ENCODE data around the gene KLC1.

KLC1 gene

DNA sequence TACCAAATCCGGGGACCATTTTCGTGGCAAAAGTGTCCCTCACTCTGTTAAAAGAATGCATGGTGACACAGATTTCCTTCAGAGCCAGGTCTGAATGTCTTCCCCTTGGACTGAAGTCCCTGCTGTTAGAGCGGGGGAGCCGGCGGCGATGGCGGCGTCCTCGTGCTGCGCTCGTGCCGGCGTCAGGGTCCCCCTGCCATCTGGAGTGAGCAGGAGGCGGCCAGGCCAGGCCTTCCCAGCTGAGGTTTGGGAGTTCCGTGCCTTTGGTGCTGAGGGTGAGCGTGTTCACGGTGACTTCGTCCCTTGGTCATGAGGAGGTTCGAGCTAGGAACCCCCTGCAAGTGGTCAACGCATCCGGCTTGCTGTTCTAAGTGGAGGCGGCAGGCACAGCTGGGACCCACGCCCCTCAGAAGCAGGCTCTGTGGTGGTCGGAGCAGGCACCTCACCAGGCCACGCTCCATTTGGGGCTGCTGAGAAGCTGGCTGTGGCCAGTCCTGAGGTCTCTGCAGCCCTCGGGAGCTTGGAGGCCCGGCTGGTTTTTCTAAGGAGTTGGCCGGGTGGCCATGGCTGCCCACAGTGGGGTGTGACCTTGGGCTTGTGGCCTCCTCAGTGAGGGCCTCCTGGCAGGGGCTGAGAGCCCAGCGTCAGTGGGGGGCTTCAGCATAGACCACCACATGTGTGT is 96.1 kb downstream of the KLC1 start:
- DNase-seq = no peak

- no peak for DNase-seq
Measured at GRCh38 chr14:103725739-103726395, 96.9 kb downstream of the KLC1 start.

DNA sequence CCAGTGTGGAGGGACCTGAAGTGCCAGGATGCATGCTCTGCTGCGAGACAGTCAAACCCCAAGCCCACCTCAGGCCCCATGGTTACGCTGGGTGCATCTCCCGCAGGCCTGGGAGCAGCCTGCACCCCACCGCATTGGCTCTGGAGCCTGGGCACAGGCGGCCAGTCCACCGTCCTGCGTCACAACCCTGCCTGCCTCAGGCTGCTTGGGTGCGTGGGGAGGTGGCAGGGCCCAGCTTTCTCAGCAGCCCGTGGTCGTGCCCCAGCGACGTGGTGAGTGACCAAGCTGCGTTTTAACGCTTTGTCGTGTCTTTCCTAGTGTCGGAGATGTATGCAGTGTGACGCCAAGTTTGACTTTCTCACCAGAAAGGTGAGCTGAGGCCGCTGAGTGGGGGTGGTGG is 97.5 kb downstream of the KLC1 start:
- no peak for DNase-seq

DNA sequence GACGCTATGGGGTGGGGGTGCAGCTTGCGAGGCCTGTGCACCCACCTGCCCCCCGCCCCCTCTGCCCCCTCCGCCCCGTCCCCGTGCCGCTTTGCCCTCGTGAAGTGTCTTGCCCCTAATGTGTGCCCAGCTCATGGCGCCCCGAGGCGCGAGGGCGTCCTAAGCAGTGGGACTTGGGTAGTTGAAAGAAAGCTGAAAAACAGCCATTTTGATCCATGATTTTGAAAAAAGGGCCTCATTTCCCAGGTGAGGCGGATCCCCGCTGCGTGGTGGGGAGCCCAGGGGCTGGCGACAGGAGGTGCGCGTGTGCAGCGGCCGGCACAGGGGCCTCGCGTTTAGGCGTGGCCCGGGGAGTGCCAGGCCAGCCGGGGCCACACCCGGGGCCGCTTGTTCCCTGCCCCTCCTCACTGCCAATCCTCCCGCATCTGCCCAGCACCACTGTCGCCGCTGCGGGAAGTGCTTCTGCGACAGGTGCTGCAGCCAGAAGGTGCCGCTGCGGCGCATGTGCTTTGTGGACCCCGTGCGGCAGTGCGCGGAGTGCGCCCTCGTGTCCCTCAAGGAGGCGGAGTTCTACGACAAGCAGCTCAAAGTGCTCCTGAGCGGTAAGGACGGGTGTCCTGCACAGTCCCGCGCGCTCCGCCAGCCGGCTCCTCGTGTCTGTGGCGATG is 98.4 kb downstream of the KLC1 start:
- no peak for DNase-seq

DNA sequence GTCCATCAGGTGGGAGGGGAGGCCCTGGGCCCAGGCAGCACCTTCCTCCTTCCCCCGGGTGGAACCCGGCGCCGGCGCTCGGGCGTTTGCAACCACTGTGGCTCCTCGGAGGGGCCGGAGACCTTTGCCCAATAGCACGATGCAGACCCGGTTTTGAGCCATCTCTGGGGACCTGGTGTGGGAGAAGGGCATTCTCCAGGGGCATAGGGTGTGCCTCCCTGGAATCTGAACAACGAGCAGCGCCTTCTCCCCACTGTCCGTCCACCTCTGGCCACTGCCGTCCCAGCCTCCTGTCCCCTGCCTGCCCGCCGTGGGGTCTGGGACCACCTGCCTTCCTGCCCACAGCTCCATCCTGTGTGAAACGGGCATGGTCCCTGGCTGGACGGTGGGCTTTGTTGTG is 99.1 kb downstream of the KLC1 start:
- no peak for DNase-seq

DNA sequence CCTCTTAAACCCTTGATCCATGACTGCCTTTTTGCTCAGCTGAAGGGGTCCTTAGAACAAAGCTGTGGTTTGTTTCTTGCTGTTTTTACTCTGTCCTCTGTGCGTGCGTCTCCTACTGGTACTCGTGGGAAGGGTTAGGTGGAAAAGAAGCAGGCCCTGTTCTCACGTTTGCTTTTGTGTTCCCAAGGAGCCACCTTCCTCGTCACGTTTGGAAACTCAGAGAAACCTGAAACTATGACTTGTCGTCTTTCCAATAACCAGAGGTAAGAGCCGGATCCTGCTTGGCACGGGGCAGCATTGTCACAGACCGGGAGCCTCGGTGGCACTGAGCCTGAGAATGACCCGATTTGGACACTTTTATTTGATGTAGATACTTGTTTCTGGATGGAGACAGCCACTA is 99.7 kb downstream of the KLC1 start:
- DNase-seq = no peak

- DNase-seq = no peak
Measured at GRCh38 chr14:103729496-103730448, 100.8 kb downstream of the KLC1 start.

GRCh38 chr14:103730490-103731035 is 101.6 kb downstream of the KLC1 start:
- DNase-seq = no peak

DNA sequence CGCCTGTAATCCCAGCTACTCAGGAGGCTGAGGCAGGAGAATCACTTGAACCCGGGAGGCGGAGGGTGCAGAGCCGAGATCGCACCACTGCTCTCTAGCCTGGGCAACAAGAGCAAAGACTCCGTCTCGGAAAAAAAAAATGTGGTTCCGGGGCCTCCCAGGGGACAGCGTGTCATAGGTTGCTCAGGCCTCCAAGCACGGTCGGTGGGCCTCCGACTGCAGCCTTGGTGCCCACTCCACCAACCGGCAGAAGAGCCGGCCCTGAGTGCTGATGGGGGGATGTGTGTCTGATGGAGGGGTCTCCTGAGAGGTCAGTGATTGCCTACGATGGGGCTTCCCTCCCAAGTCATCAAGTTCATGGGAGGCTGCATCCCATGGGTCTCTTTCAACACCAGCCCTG is 102.5 kb downstream of the KLC1 start:
- no peak for DNase-seq

DNA sequence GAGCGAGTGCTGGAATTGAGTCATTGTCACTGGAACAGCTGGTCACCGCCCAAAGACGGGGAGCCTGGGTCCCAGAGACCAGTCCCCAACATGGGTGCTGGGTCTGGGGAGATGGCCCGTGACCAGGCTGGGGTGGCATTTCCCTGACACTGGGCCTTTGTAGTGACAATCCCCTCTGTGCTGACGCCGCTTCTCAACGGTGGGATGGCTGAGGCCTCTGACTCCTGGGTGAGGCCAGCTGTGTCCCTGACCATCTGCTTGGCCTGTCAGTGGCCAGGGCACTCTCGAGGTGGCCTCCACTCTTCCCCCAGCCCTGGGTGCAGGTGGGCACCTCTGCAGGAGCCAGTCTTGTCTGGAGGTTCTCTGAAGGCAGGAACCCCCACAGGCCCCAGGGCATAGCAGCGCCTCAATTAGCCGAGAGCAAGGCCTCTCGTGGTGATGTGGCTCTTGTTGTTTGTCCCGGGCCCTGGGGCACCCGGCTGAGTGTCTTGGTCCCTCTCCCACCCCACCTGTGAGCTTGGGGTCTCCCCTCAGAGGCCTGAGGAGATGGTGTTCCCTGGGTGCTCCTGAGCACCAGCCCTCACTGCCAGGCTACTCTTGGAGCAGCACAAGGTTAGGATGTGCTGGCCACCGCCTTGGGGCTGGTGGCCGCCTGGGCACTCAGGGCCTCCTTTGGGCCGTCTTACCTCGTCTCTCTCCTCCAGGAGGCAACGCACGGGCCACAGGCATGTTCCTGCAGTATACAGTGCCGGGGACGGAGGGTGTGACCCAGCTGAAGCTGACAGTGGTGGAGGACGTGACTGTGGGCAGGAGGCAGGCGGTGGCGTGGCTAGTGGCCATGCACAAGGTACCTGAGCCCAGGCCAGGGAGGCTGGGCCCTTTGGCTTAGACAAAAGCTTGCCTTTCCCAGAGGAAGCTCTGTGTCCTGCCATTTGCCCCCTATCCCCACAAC is 103.2 kb downstream of the KLC1 start:
- no peak for DNase-seq

- no peak for DNase-seq
Measured at GRCh38 chr14:103732868-103733620, 104.0 kb downstream of the KLC1 start.

- no peak for DNase-seq
Measured at GRCh38 chr14:103733651-103734050, 104.6 kb downstream of the KLC1 start.

GRCh38 chr14:103734081-103734888 is 105.3 kb downstream of the KLC1 start:
- DNase-seq = no peak

DNA sequence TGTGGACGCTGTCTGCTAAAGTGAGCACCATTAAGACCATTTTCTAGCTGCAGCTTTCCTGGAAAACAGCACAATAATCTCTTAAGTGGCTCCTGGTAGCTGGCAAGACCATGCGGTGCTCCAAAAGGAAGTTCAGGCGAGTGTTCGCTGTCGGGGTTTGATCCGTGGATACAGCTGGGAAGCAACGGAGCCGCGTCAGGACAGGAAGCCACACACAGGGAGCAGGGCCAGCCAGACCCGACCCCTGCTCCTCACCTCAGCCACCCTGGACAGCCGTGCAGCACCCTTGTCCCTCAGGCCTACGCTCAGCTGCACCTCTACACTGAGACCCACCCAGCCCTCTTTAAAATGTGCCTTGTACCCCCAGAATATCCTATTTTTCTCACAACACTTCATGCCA is 106.0 kb downstream of the KLC1 start:
- no peak for DNase-seq

- DNase-seq = no peak
Measured at GRCh38 chr14:103735439-103735814, 106.4 kb downstream of the KLC1 start.

- DNase-seq = no peak
Measured at GRCh38 chr14:103735815-103736545, 107.0 kb downstream of the KLC1 start.

GRCh38 chr14:103736546-103737431 is 107.8 kb downstream of the KLC1 start:
- no peak for DNase-seq

DNA sequence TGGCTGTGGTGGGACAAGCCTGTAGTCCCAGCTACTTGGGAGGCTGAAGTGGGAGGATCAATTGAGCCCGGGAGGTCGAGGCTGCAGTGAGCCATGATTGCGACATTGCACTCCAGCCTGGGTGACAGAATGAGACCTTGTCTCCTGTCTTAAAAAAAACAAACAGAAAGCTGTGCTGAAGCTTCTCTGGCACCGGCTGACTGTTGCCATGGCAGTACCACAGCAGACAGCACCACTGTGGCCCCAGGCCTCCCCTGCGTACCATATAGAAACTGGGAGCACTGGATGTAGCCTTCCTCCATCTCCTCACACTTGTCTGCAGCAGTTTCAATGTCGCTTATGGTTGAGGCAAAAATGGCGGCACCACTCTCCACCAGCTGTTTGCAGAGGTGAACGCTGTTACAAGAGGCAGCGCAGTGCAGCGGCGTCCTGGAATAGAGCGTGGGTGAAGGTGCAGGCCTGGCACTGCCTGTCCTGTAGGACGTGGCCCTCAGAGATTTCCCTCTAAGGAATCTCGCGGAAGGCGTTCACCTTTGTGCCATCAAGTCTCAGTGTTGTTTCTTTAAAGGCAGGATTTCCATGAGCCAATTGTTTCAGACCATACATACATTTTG is 108.5 kb downstream of the KLC1 start:
- no peak for DNase-seq

Measured in NCI-H1436 (cell line).